Caco-2 (cell line): ENCODE data around the gene KRTAP4-11. TPM values are rescaled to one million over a fixed set of nuclear protein-coding genes. Genes with fewer than 3 reads are reported as not detected.
A peak's percentile ranks its signal among the peaks of the same experiment; 100 is the strongest.
"Not testable (repeated sequence)": the region's sequence is repeated elsewhere in the genome, so short reads cannot be mapped to it uniquely, and the experiment has no call there.

Experiments
- BruUV-seq: library from RNA; stranded (reverse); fragments of 400-500 nt; replicated peaks from 2 replicates; lab custom pipeline; 2021; lab: Mats Ljungman, UMichigan
- CTCF ChIA-PET: fragments of 300-600 bp; sonication (Branson Sonifier 250); formaldehyde crosslinking; loops from one replicate; lab custom pipeline; 2022; ENCODE audit warnings: antibody characterized with exemption; lab: Charles Lee
- POLR2A ChIA-PET: fragments of 300-600 bp; sonication (Branson Sonifier 250); formaldehyde crosslinking; loops from one replicate; lab custom pipeline; 2022; ENCODE audit warnings: antibody characterized with exemption; lab: Charles Lee
- DNase-seq, 2 experiments: peaks; one replicate each; pipeline versions ENCODE4 v3.0.0 to v3.0.0-alpha.2; 2020 to 2022
- H3K27me3 ChIP-seq: replicated peaks from 2 replicates; pipeline ENCODE4 v1.6.0; 2011; ENCODE audit warnings: low read length; ENCODE audit not compliant: control insufficient read depth, insufficient read depth
- H3K36me3 ChIP-seq: 2 replicates; pipeline ENCODE4 v1.5.1; 2011; ENCODE audit warnings: low read length; ENCODE audit not compliant: control insufficient read depth, insufficient read depth
- H3K4me1 ChIP-seq: fragments of 250-450 bp; sonication (Bioruptor Pico); 2 replicates; pipeline ENCODE4 v1.5.1; 2020; ENCODE audit warnings: mild to moderate bottlenecking
- H3K4me3 ChIP-seq: 2 replicates; pipeline ENCODE4 v1.5.1; 2011; ENCODE audit warnings: low read depth, mild to moderate bottlenecking, control low read depth, low read length
- H3K9me3 ChIP-seq: fragments of 250-450 bp; sonication (Bioruptor Pico); 2 replicates; pipeline ENCODE4 v1.5.1; 2020; ENCODE audit warnings: mild to moderate bottlenecking, moderate library complexity
- H3K27ac Mint-ChIP-seq: one replicate; pipeline ENCODE4 v1.8.0; 2022; ENCODE audit warnings: mixed read lengths; ENCODE audit not compliant: unreplicated experiment
- H3K27me3 Mint-ChIP-seq: one replicate; pipeline ENCODE4 v1.8.0; 2022; ENCODE audit warnings: mixed read lengths; ENCODE audit not compliant: insufficient read depth, unreplicated experiment
- H3K36me3 Mint-ChIP-seq: one replicate; pipeline ENCODE4 v1.8.0; 2022; ENCODE audit warnings: mild to moderate bottlenecking, mixed read lengths; ENCODE audit not compliant: insufficient read depth, unreplicated experiment
- H3K4me1 Mint-ChIP-seq: one replicate; pipeline ENCODE4 v1.8.0; 2022; ENCODE audit warnings: low read depth, mixed read lengths; ENCODE audit not compliant: unreplicated experiment
- H3K4me3 Mint-ChIP-seq: one replicate; pipeline ENCODE4 v1.8.0; 2022; ENCODE audit warnings: mild to moderate bottlenecking, moderate library complexity, mixed read lengths; ENCODE audit not compliant: unreplicated experiment
- H3K9me3 Mint-ChIP-seq: one replicate; pipeline ENCODE4 v1.8.0; 2022; ENCODE audit warnings: mixed read lengths; ENCODE audit not compliant: unreplicated experiment
- intact Hi-C: fragments of 100-400 bp; cut with micrococcal nuclease; formaldehyde crosslinking; loops from one replicate; pipeline ENCODE4 v1.10.0; 2022; ENCODE audit not compliant: unreplicated experiment
- total RNA-seq: library from RNA; stranded (reverse); gene quantifications from 2 replicates; pipeline ENCODE4 v1.2.3, GENCODE V29; 2022
- TF ChIP-seq, protein P1 (sequence below), 2 experiments: fragments of 200-600 bp in 1 of 2; IDR thresholded peaks; 1 replicate in 1 of 2; 2 replicates in 1 of 2; pipeline versions ENCODE4 v1.5.1 to v1.8.0; 2011 to 2022; ENCODE audit warnings: antibody characterized with exemption in 1 of 2, control low read depth in 1 of 2, inconsistent platforms in 1 of 2, low read depth in 1 of 2, low read length in 1 of 2, mild to moderate bottlenecking in 1 of 2, moderate library complexity in 1 of 2; ENCODE audit not compliant: insufficient read depth in 1 of 2, severe bottlenecking in 1 of 2, unreplicated experiment in 1 of 2

Gene KRTAP4-11
- total RNA-seq, 1 experiment from 2014 or later: not detected

DNA sequence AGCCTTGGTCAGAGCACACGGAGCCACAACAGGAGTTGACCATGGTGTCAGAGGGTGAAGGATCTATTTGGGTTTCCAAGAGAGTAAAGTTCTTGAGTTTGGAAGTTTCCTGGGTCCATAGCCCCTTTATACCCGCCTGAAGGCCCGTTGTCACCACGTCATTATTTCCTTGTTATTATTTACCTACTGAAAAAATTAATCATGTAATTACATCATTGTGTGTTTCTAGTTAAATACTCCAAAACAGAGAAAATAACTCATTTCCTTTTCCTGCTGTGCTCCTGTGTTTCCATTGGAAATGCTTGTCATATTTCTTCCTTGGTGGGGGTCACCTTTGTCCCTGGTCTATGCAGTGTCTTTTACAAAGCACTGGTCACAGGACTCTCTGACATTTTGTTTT, 20.1 kb downstream of the KRTAP4-11 start, which contains the start of gene KRTAP4-8:
KRTAP4-8 (minus strand) TSS at position 101 of the 400 bp plus-strand sequence; CDS start at position 43, 58 bp downstream.
- no peaks in the 10 kb centered on the region for H3K36me3 ChIP-seq
- Mint-ChIP-seq H3K27me3 (no peaks in the 10 kb centered on the region), H3K36me3 (no peaks in the 10 kb centered on the region), H3K4me1 (peaks cover 22% of the 10 kb centered on the region), H3K4me3 (no peak within 1 kb of the TSS), H3K9me3 (no peaks in the 10 kb centered on the region), H3K27ac (peak within 1 kb of the TSS; percentile 52)
- ChIA-PET POLR2A (interaction anchor here (0.6 kb wide), 1 partner anchor 196 kb away, joined by 3 read pairs; no protein-coding TSS in a partner anchor), CTCF (no interaction called here)
- H3K9me3 ChIP-seq: no peaks in the 10 kb centered on the region
- no TSS peak for BruUV-seq
- H3K27me3 ChIP-seq: no peaks in the 10 kb centered on the region
- TF ChIP-seq, protein P1, sequence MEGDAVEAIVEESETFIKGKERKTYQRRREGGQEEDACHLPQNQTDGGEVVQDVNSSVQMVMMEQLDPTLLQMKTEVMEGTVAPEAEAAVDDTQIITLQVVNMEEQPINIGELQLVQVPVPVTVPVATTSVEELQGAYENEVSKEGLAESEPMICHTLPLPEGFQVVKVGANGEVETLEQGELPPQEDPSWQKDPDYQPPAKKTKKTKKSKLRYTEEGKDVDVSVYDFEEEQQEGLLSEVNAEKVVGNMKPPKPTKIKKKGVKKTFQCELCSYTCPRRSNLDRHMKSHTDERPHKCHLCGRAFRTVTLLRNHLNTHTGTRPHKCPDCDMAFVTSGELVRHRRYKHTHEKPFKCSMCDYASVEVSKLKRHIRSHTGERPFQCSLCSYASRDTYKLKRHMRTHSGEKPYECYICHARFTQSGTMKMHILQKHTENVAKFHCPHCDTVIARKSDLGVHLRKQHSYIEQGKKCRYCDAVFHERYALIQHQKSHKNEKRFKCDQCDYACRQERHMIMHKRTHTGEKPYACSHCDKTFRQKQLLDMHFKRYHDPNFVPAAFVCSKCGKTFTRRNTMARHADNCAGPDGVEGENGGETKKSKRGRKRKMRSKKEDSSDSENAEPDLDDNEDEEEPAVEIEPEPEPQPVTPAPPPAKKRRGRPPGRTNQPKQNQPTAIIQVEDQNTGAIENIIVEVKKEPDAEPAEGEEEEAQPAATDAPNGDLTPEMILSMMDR (IDR thresholded peaks at IDR 0.05; ENCODE audit: insufficient read depth in 1 of 2, low read depth in 1 of 2, low read length in 1 of 2, severe bottlenecking in 1 of 2, unreplicated experiment in 1 of 2): no peak
- no peak for DNase-seq
- H3K4me3 ChIP-seq: no peak within 1 kb of the TSS
- intact Hi-C loops: no loop called here
- H3K4me1 ChIP-seq: peaks cover 10% of the 10 kb centered on the region; the same call in 1 of the 2 replicates

DNA sequence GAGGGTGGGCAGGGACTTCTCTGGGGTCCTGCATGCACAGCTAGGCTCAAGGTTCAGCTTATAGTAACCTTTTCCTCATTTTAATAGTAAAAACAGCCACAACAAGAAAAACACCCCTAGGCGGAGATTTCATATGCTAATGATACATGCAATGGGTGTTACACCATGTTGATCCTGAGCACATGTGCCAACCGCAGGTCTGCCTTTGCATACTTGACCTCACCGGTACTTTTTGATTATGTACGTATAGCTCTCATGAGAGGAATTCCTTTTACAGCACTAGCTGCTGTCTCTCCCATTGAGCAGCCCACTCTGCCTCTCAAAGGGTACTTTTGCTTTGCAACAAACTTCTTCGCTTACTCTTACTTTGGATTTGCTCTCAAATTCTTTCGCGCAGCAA, 22.1 kb downstream of the KRTAP4-11 start:
- Mint-ChIP-seq H3K27ac (no peak overlapping the region), H3K36me3 (no peaks in the 10 kb centered on the region), H3K4me1 (peaks cover 22% of the 10 kb centered on the region), H3K4me3 (no peak overlapping the region), H3K27me3 (no peaks in the 10 kb centered on the region), H3K9me3 (no peaks in the 10 kb centered on the region)
- TF ChIP-seq, protein P1 (IDR thresholded peaks at IDR 0.05; ENCODE audit: insufficient read depth in 1 of 2, low read depth in 1 of 2, low read length in 1 of 2, severe bottlenecking in 1 of 2, unreplicated experiment in 1 of 2): no peak
- DNase-seq: no peak
- intact Hi-C loops: no loop called here
- H3K4me3 ChIP-seq: no peak overlapping the region
- peaks cover 4% of the 10 kb centered on the region; the same call in 1 of the 2 replicates for H3K9me3 ChIP-seq
- ChIA-PET POLR2A (no interaction called here), CTCF (no interaction called here)
- H3K27me3 ChIP-seq: no peaks in the 10 kb centered on the region
- no peaks in the 10 kb centered on the region for H3K36me3 ChIP-seq
- BruUV-seq: no TSS peak
- H3K4me1 ChIP-seq: peaks cover 10% of the 10 kb centered on the region; the same call in 1 of the 2 replicates

DNA sequence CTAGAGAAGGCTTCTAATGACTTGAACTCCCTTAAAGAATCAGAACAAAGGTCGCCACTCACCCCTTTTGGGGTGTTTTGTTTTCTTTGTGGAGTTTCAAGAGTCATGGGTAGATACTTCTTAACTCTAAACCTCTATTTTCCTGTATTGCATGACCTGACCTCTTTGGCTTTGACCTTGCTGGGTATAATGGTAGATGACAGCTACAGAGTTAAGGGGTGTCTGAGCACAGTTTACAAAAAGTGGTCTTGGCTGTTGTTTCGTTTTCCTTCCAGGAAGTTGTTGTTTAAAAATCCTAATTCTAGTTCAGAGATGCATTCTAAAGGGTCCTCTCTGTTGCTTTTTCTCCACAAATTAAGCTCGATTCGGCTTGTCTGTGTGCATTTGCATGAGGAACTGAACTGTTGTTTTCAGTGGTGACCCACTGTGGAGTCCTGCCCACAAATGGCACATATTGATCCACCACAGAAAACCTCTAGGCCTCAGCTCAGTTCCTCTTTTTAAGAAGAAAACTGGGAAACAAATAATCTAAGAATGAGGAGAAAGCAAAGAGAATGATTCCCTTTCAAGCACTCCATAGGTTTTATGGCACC, 29.3 kb downstream of the KRTAP4-11 start:
- H3K36me3 Mint-ChIP-seq, H3K36me3 ChIP-seq, H3K27me3 Mint-ChIP-seq, H3K4me3 Mint-ChIP-seq, POLR2A ChIA-PET, H3K27ac Mint-ChIP-seq, H3K9me3 ChIP-seq, H3K9me3 Mint-ChIP-seq, DNase-seq, H3K4me1 ChIP-seq, H3K27me3 ChIP-seq, CTCF ChIA-PET, H3K4me1 Mint-ChIP-seq, intact Hi-C loops, H3K4me3 ChIP-seq, BruUV-seq: not testable (repeated sequence)

DNA sequence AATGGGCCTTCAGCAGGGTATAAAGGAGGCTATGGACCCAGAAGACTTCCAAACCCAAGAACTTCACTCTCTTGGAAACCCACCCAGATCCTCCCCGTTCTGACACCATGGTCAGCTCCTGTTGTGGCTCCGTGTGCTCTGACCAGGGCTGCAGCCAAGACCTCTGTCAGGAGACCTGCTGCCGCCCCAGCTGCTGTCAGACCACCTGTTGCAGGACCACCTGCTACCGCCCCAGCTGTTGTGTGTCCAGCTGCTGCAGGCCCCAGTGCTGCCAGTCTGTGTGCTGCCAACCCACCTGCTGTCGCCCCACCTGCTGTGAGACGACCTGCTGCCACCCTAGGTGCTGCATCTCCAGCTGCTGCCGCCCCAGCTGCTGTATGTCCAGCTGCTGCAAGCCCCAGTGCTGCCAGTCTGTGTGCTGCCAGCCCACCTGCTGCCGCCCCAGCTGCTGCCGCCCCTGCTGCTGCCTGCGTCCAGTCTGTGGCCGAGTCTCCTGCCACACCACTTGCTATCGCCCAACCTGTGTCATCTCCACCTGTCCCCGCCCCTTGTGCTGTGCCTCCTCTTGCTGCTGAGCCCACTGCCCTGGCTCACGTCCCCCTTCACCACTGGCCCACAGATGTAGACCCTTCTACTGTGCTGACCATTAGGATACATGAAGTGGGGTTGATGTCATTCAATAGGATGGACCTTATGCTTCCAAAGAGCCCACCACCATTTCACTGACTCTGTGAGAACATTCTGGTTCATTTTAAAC, 33.9 kb downstream of the KRTAP4-11 start, which contains the start of gene KRTAP4-7:
KRTAP4-7 (plus strand) TSS at position 51 of the 757 bp plus-strand sequence; CDS start at position 108, 57 bp downstream.
- intact Hi-C loops, H3K9me3 ChIP-seq, BruUV-seq, DNase-seq, CTCF ChIA-PET, H3K36me3 Mint-ChIP-seq, H3K4me1 ChIP-seq, H3K27ac Mint-ChIP-seq, H3K36me3 ChIP-seq, H3K27me3 Mint-ChIP-seq, H3K9me3 Mint-ChIP-seq, POLR2A ChIA-PET, H3K27me3 ChIP-seq, H3K4me3 ChIP-seq, H3K4me3 Mint-ChIP-seq: not testable (repeated sequence)
- peaks cover 13% of the 10 kb centered on the region for H3K4me1 Mint-ChIP-seq

DNA sequence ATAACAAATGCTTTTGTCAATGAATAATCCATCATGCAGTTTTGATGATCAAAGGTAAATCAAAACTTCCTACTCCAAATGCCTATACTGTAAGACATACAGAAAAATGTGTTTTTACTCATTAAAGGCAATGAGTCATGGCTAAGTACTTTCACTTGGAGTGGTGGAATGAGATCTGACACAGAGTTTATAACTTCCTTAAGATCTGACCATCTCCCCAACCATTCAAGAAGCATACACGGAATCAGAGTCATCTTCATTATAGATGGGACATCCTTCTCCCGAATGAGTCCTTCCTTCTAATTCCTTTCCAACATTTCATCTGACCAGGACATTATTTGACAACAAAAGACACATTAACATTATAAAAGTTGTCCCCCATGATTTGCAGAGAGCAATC, 34.7 kb downstream of the KRTAP4-11 start:
- H3K36me3 ChIP-seq, POLR2A ChIA-PET, H3K27me3 Mint-ChIP-seq, BruUV-seq, CTCF ChIA-PET, intact Hi-C loops, H3K4me3 ChIP-seq, H3K4me3 Mint-ChIP-seq, H3K27ac Mint-ChIP-seq, H3K4me1 ChIP-seq, H3K9me3 ChIP-seq, H3K27me3 ChIP-seq, H3K36me3 Mint-ChIP-seq, H3K9me3 Mint-ChIP-seq, DNase-seq: not testable (repeated sequence)
- peaks cover 13% of the 10 kb centered on the region for H3K4me1 Mint-ChIP-seq
